Measurements from ENCODE around the gene ATP5PB.

The ATP5PB gene

DNA sequence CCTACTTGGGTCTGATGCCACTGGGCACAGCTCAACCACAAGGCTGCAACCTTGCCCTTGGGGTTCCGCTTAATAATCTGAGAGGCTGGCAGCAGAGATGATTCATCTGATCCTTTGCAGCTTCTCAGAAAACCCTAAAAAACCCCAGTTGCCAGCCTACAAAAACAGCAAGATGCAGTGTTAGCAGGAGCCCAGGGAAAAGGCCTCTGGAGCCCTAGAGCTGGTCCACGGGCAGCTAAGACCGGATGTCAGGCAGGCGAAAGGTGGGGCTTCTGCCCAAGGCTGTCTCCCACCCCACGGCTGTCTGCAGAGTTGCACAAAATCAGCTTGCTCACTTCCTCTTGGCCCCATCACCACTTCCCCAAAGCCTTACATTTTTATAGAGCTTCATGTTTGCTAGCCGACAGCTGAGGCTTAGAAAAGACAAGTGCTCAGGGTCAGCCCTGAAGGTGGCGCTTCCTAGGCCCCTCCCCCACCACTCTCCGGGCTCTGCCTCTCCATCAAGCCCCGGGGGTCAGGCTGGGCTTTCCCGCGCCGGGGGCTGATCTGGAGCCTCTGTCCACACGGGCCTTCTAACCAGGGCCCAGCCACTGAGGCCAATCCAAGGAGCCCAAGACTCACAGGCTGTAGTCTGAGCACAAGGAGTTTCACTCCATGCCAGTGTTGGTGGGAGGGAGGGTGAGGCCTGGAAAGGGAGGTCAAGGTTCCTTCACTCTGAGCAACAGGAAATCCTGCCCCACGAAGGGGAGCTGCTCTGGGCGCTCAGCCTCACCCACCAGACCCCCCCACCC lies 58.3 kb downstream of the ATP5PB start:
- no peak for DNase-seq (ENCODE audit: low read depth)

DNA sequence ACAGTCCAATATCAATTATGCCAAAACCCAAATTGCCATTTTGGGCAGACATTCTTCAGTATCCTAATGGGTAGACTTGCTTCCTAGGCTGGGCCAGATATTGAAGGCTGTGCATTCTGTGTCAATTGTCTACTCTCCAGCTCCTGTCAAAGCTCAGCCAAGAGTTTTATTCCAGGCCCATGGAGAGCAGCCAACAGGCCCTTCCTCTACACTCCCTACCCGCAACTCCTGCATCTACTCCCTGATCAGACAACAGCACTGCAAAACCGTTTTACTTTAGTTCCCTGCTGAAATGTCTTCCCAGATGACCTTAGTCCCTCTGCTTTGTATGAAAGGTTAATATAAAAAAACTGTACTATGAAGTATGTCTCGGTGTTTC lies 60.7 kb downstream of the ATP5PB start:
- no peak for DNase-seq (ENCODE audit: low read depth)

DNA sequence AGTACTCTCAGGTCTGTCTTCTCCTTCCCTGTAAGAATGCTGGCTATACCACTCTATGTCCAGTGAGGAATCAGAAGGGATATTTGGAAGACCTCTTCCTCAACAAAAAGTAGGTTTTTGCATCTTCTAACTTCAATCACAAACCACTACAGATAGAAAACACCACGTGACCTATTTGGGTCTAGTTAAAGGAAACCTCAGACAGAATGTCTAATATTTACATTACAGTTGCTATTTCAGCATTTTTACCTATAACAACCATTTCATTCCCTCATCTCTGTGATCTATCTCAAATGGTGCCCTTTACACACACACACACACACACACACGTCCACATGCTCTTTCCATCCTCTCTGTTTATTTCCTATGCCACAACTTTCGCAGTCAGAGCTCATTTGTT lies 62.1 kb downstream of the ATP5PB start:
- no peak for DNase-seq (ENCODE audit: low read depth)
